GM13976 (cell line): ENCODE data around the gene CLCN6.

Source experiments
- DNase-seq: peaks from one replicate; pipeline ENCODE4 v3.0.0; 2012; ENCODE audit warnings: low spot score
- CTCF ChIP-seq: IDR thresholded peaks from 2 replicates; pipeline ENCODE4 v1.5.1; 2012; ENCODE audit warnings: borderline replicate concordance, mild to moderate bottlenecking; ENCODE audit not compliant: insufficient read depth; ENCODE audit errors: extremely low read depth, missing control alignments, control extremely low read depth
- in situ Hi-C: fragments of 300-500 bp; cut with MboI; formaldehyde crosslinking; loops from one replicate; pipeline ENCODE4 v1.12.0; 2022; ENCODE audit warnings: low sequenced_read_pairs, mixed read lengths, inconsistent platforms; ENCODE audit not compliant: unreplicated experiment

Gene CLCN6

GRCh38 chr1:11857164-11857851 is 51.3 kb downstream of the CLCN6 start:
- in situ Hi-C loops: no loop called here
- DNase-seq: no peak

GRCh38 chr1:11858158-11858557 is 52.2 kb downstream of the CLCN6 start:
- DNase-seq: no peak
- TF ChIP-seq CTCF: no peak
- in situ Hi-C loops: no loop called here

More at GRCh38 chr1:11857164-11857851, 51.3 kb downstream of the CLCN6 start:
- no peak for TF ChIP-seq CTCF

GRCh38 chr1:11858613-11858967 is 52.6 kb downstream of the CLCN6 start, which contains the start of gene NPPB:
NPPB (minus strand) TSS chr1:11858945; CDS start chr1:11858833, 112 bp downstream.
- TF ChIP-seq CTCF: no peak
- in situ Hi-C loops: no loop called here
- DNase-seq: no peak

- peak; percentile 88 for DNase-seq
- TF ChIP-seq CTCF: no peak
- in situ Hi-C loops: no loop called here
These were observed 53.2 kb downstream of the CLCN6 start for GRCh38 chr1:11858968-11859871.

GRCh38 chr1:11860083-11860482 is 54.1 kb downstream of the CLCN6 start:
- TF ChIP-seq CTCF: no peak
- no peak for DNase-seq
- in situ Hi-C loops: no loop called here

GRCh38 chr1:11860587-11860986 is 54.6 kb downstream of the CLCN6 start:
- in situ Hi-C loops: no loop called here
- no peak for TF ChIP-seq CTCF
- DNase-seq: no peak
